Measurements from ENCODE around the gene ANKRD10.
"Not testable (repeated sequence)": the region's sequence is repeated elsewhere in the genome, so short reads cannot be mapped to it uniquely, and the experiment has no call there.

The ANKRD10 gene

GRCh38 chr13:110856942-110857835, 57.7 kb downstream of the ANKRD10 start:
- H3K4me3 ChIP-seq (ENCODE audit: low read length) = no peak overlapping the region
- no peak for TF ChIP-seq ZNF274 (IDR thresholded peaks at IDR 0.05; ENCODE audit: low read depth, low read length)

GRCh38 chr13:110855363-110855762, 59.5 kb downstream of the ANKRD10 start:
- no peak for TF ChIP-seq ZNF274 (IDR thresholded peaks at IDR 0.05; ENCODE audit: low read depth, low read length)

DNA sequence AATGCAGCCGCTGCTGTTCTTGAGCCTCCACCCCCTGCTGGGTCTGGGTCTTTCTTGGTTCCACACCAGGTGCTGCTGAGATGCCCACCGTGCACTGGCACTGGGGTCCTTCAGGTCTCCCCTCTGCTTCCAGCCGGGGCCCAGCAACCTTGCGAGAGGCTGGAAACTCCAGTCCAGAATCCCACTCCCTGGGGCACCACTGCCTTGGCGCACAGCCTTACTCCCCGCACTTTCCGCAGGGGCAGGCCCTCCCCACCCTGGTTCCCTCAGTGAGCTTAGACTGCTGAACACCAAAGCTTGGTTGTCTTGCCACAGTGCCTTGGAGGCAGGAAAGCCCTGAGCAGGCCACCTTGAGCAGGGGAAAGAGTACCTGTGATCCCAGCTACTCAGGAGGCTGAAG, 60.0 kb downstream of the ANKRD10 start:
- H3K4me3 ChIP-seq (ENCODE audit: low read length) = no peak overlapping the region
- no peak for TF ChIP-seq ZNF274 (IDR thresholded peaks at IDR 0.05; ENCODE audit: low read depth, low read length)

More at GRCh38 chr13:110855363-110855762, 59.5 kb downstream of the ANKRD10 start:
- H3K4me3 ChIP-seq (ENCODE audit: low read length) = no peak overlapping the region

DNA sequence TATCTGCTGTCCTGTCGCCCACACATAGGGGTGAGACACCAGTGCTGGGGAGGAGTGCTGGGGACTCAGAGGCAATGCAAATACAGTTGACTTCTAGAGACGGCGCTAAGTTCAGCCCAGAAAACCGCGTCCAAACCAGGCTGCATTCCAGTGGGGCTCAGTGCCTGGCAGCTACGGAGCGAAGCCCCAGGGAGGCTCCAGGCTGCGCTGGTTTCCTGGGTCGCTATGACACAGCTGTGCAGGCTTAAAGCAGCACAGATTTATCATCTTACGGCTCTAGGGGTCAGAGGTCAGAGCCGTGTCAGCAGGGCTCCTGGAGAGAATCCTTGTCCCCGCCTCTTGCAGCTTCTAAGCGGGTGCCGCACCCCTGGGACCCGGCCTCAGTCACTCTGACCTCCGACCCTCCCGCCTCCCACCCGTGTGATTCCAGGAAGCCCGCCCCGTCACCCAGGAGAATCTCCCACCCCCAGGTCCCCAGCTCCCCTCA, 61.6 kb downstream of the ANKRD10 start:
- H3K4me3 ChIP-seq (ENCODE audit: low read length) = no peak overlapping the region
- no peak for TF ChIP-seq ZNF274 (IDR thresholded peaks at IDR 0.05; ENCODE audit: low read depth, low read length)

DNA sequence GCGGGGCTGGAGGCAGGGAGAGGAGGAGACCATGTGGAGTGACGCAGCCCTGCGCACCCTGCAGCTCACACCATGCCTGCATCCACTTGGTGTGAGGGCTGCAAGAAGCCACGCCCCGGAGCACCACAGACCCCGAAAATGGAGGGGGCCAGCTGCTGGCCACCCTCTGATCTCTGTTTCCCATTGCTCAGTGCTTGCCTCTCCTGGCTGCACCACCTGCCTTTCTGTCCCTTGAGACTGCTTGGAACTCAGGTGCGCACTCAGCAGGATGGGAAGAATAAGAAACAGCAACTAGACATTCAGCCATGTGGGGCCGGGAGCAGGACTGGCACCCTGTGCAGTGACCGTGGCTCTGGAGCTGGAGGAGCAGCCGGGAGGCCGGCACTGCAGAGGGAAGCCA, 64.0 kb downstream of the ANKRD10 start:
- H3K4me3 ChIP-seq (ENCODE audit: low read length) = no peak overlapping the region
- TF ChIP-seq ZNF274 (IDR thresholded peaks at IDR 0.05; ENCODE audit: low read depth, low read length) = no peak

DNA sequence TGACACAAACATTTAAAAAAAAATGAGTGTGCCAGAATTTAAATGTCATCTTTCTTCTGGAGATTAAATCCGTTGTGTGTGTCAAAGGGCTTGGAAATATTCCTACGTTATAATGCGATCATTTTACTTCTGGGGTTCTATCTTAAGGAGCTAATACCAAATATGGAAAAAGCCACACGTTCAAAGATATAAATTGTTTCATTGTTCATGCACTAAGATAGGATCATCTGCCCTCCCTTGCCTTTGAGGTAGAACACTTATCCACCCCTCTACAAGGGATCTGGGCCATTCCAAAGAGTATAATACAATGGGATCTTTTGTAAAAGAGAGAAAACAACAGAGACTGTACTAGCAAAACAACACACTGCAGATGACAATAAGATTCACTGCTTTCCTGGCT, 64.9 kb downstream of the ANKRD10 start:
- no peak overlapping the region for H3K4me3 ChIP-seq (ENCODE audit: low read length)
- TF ChIP-seq ZNF274 (IDR thresholded peaks at IDR 0.05; ENCODE audit: low read depth, low read length) = no peak

GRCh38 chr13:110845520-110845919, 69.3 kb downstream of the ANKRD10 start:
- no peak overlapping the region for H3K4me3 ChIP-seq (ENCODE audit: low read length)
- TF ChIP-seq ZNF274 (IDR thresholded peaks at IDR 0.05; ENCODE audit: low read depth, low read length) = no peak

- no peak overlapping the region for H3K4me3 ChIP-seq (ENCODE audit: low read length)
- no peak for TF ChIP-seq ZNF274 (IDR thresholded peaks at IDR 0.05; ENCODE audit: low read depth, low read length)
These were observed 73.0 kb downstream of the ANKRD10 start for GRCh38 chr13:110841846-110842245.

- no peak for TF ChIP-seq ZNF274 (IDR thresholded peaks at IDR 0.05; ENCODE audit: low read depth, low read length)
- H3K4me3 ChIP-seq (ENCODE audit: low read length) = no peak overlapping the region
These were observed 73.5 kb downstream of the ANKRD10 start for GRCh38 chr13:110841406-110841805.

DNA sequence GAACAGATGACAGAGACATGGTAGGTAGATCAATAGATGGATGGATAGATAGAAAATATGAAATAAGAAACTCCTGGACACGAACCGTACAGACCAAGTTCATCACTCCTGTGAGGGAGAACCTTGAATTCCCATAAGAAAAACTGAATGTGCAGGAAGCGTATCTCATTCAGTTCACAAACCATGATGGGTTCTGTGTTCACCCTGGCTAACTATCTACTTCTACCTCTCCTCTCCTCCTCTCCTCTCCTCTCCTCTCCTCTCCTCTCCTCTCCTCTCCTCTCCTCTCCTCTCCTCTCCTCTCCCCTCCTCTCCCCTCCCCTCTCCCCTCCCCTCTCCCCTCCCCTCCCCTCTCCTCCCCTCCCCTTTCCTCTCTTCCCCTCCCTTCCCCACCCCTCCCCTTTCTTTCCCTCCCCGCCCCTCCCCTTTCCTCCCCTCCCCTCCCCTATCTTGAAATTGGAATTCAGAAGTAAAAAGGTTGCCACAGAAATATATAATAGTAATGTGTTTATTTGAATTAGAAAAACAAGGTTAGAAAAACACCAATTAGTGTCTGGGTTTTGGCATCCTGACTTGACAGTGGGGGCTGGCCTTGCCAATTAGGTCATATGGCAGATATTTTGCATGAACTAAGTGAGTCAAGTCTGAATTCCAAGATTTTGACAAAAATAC, 75.9 kb downstream of the ANKRD10 start:
- H3K4me3 ChIP-seq (ENCODE audit: low read length) = no peak overlapping the region
- no peak for TF ChIP-seq ZNF274 (IDR thresholded peaks at IDR 0.05; ENCODE audit: low read depth, low read length)

GRCh38 chr13:110838116-110838515, 76.8 kb downstream of the ANKRD10 start:
- H3K4me3 ChIP-seq (ENCODE audit: low read length) = no peak overlapping the region
- no peak for TF ChIP-seq ZNF274 (IDR thresholded peaks at IDR 0.05; ENCODE audit: low read depth, low read length)

DNA sequence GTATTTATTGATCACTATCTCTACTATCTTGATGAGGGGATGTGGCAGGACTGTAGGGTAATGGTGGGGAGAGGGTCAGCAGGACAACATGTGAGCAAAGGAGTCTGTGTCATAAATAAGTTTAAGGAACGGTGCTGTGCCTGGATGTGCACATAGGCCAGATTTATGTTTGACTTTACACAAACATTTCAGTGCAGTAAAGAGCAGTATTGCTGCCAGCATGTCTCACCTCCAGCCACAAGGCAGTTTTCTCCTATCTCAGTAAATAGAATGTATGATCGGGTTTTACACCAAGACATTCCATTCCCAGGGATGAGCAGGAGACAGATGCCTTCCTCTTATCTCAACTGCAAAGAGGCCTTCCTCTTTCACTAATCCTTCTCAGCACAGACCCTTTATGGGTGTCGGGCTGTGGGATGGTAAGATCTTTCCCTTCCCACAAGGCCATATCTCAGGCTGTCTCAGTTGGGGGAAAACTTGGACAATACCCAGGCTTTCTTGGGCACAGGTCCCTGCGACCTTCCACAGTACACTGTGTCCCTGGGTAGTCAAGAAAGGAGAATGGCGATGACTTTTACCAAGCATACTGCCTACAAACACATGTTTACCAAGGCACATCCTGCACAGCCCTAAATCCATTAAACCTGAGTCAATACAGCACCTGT, 77.3 kb downstream of the ANKRD10 start:
- H3K4me3 ChIP-seq (ENCODE audit: low read length) = not testable (repeated sequence)

DNA sequence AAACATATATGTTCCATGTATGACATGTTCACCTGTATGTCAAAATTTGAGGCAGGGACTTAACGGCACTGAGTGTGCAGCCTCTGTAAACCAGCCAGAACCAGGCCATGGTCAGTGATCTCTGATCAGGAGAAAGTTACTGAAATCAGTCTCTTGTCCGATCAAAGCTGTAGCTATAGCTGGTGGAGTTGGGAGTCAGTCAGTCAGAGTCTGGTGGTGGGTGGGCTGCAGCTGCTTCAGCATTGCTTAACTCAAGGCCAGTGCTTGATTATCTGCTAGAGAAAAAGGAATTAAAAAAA, 78.3 kb downstream of the ANKRD10 start:
- H3K4me3 ChIP-seq (ENCODE audit: low read length) = no peak overlapping the region
- no peak for TF ChIP-seq ZNF274 (IDR thresholded peaks at IDR 0.05; ENCODE audit: low read depth, low read length)

GRCh38 chr13:110835721-110836604, 78.9 kb downstream of the ANKRD10 start:
- TF ChIP-seq ZNF274 (IDR thresholded peaks at IDR 0.05; ENCODE audit: low read depth, low read length) = no peak
- no peak overlapping the region for H3K4me3 ChIP-seq (ENCODE audit: low read length)
